NCI-H82 treated with DMSO at 0.1 percent for 48 hours (cell line): Measurements from ENCODE around the gene PRX.
A peak's percentile ranks its signal among the peaks of the same experiment; 100 is the strongest.
"Not testable (repeated sequence)": the region's sequence is repeated elsewhere in the genome, so short reads cannot be mapped to it uniquely, and the experiment has no call there.

ENCODE experiments used
- DNase-seq: peaks from one replicate; lab custom pipeline; 2025; ENCODE audit not compliant: unreplicated experiment; lab: John Stamatoyannopoulos, UW

PRX gene

GRCh38 chr19:40414542-40415535 is 1.7 kb upstream of the PRX start:
- no peak for DNase-seq

- no peak for DNase-seq
Observed at GRCh38 chr19:40412866-40413265, 312 bp downstream of the PRX start.

GRCh38 chr19:40411958-40412499 is 1.1 kb downstream of the PRX start:
- DNase-seq, result no peak

- no peak for DNase-seq
Observed at GRCh38 chr19:40411125-40411842, 1.9 kb downstream of the PRX start.

- no peak for DNase-seq
Observed at GRCh38 chr19:40410030-40410389, 3.2 kb downstream of the PRX start.

- not testable (repeated sequence) for DNase-seq
Observed at GRCh38 chr19:40408598-40408925, 4.6 kb downstream of the PRX start.

- DNase-seq, result no peak
Observed at GRCh38 chr19:40407714-40408597, 5.2 kb downstream of the PRX start.

- DNase-seq, result peak; percentile 80
Observed at GRCh38 chr19:40403262-40403984, 9.8 kb downstream of the PRX start.

- no peak for DNase-seq
Observed at GRCh38 chr19:40400559-40400958, 12.6 kb downstream of the PRX start.

- DNase-seq, result peak; percentile 80
Observed at GRCh38 chr19:40398417-40399131, 14.6 kb downstream of the PRX start.

- no peak for DNase-seq
Observed at GRCh38 chr19:40397568-40397906, 15.6 kb downstream of the PRX start.

GRCh38 chr19:40396886-40397567 is 16.2 kb downstream of the PRX start:
- no peak for DNase-seq

- no peak for DNase-seq
Observed at GRCh38 chr19:40395956-40396355, 17.2 kb downstream of the PRX start.

GRCh38 chr19:40394816-40395210 is 18.4 kb downstream of the PRX start:
- no peak for DNase-seq

GRCh38 chr19:40393894-40394815 is 19.0 kb downstream of the PRX start:
- DNase-seq, result no peak

- DNase-seq, result no peak
Observed at GRCh38 chr19:40392894-40393517, 20.2 kb downstream of the PRX start.

- DNase-seq, result no peak
Observed at GRCh38 chr19:40392123-40392522, 21.1 kb downstream of the PRX start.
